ENCODE results near the gene ASCC3. TPM values are rescaled to one million over a fixed set of nuclear protein-coding genes. Genes with fewer than 3 reads are reported as not detected.

ASCC3 gene
- total RNA-seq, 1 experiment from 2014 or later, result 40.5 TPM

DNA sequence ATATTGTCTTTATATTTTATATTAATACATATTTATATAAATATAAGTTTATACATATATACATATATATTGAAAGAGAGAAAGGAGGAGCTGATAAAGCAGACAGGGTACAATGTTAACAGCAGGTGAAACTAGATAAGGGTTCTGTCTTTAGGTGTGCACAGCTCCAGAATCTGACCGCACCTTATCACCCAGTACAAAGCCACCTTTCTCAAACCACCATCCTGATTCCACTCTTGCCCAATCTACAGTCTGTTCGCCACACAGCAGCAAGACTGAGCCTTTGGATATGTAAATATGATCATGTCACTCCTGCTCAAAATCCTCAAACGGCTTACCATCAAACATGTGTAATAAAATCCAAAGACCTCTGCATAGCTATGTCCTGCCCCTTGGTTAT lies 34.7 kb upstream of the ASCC3 start (continued):
- TF ChIP-seq REST (IDR thresholded peaks at IDR 0.05; ENCODE audit: low read depth) (no peak), RAD21 (IDR thresholded peaks at IDR 0.05; ENCODE audit: low read depth) (no peak), ZFX (IDR thresholded peaks at IDR 0.05) (no peak), JUND (IDR thresholded peaks at IDR 0.05) (no peak), SIN3A (IDR thresholded peaks at IDR 0.05; ENCODE audit: low read depth) (no peak), ZNF274 (IDR thresholded peaks at IDR 0.05; ENCODE audit: low read depth, low read length) (no peak)

- H3K27me3 ChIP-seq (ENCODE audit: insufficient read depth, low read length), result no peaks in the 10 kb centered on the region
- no peaks in the 10 kb centered on the region for H4K20me1 ChIP-seq (ENCODE audit: insufficient read depth)
- no peak overlapping the region for H3K27ac ChIP-seq (ENCODE audit: low read depth, low read length)
- H3K9me2 ChIP-seq (ENCODE audit: insufficient read depth), result no peaks in the 10 kb centered on the region
- TF ChIP-seq TCF7L2 (IDR thresholded peaks at IDR 0.05; ENCODE audit: borderline replicate concordance, extremely low read depth, insufficient read depth, insufficient read length) (no peak), JUND (IDR thresholded peaks at IDR 0.05) (no peak), EZH2phosphoT487 (IDR thresholded peaks at IDR 0.05; ENCODE audit: borderline replicate concordance) (no peak), EZH2 (IDR thresholded peaks at IDR 0.05) (no peak), RAD21 (IDR thresholded peaks at IDR 0.05; ENCODE audit: low read depth) (no peak), YY1 (IDR thresholded peaks at IDR 0.05; ENCODE audit: extremely low read depth, insufficient replicate concordance, low read depth, low read length) (no peak)
- TF ChIP-seq, protein P1, sequence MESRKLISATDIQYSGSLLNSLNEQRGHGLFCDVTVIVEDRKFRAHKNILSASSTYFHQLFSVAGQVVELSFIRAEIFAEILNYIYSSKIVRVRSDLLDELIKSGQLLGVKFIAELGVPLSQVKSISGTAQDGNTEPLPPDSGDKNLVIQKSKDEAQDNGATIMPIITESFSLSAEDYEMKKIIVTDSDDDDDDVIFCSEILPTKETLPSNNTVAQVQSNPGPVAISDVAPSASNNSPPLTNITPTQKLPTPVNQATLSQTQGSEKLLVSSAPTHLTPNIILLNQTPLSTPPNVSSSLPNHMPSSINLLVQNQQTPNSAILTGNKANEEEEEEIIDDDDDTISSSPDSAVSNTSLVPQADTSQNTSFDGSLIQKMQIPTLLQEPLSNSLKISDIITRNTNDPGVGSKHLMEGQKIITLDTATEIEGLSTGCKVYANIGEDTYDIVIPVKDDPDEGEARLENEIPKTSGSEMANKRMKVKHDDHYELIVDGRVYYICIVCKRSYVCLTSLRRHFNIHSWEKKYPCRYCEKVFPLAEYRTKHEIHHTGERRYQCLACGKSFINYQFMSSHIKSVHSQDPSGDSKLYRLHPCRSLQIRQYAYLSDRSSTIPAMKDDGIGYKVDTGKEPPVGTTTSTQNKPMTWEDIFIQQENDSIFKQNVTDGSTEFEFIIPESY (IDR thresholded peaks at IDR 0.05; ENCODE audit: extremely low read depth, insufficient replicate concordance, low read length), result no peak
- TF ChIP-seq, protein P2, sequence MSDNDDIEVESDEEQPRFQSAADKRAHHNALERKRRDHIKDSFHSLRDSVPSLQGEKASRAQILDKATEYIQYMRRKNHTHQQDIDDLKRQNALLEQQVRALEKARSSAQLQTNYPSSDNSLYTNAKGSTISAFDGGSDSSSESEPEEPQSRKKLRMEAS (IDR thresholded peaks at IDR 0.05), result no peak
- H3K36me3 ChIP-seq (ENCODE audit: control insufficient read depth in 1 of 2, insufficient read depth in 2 of 2, low read length in 2 of 2), result no peaks in the 10 kb centered on the region
- BruUV-seq (replicated peaks), result no TSS peak
- ChIA-PET POLR2A (no interaction called here), CTCF (no interaction called here), RAD21 (ENCODE audit: low non-redundant PET in 1 of 2, low total read pairs in 2 of 2, uncharacterized antibody in 2 of 2, unreplicated experiment in 2 of 2) (no interaction called here)
- intact Hi-C loops (cut with micrococcal nuclease), result no loop called here
- no peaks in the 10 kb centered on the region for H3K9me3 ChIP-seq (ENCODE audit: control insufficient read depth in 1 of 2, insufficient read depth in 1 of 2, low read depth in 1 of 2, low read length in 2 of 2)
- DNase-seq (ENCODE audit: low read depth, low spot score) (no peak), ATAC-seq (no peak)
- H3K79me2 ChIP-seq (ENCODE audit: insufficient read depth, low read length), result no peaks in the 10 kb centered on the region
- no peak overlapping the region for H3K4me3 ChIP-seq (replicated peaks in 1 of 2; ENCODE audit: low read depth in 1 of 2, low read length in 2 of 2)
- no peak overlapping the region for H3K4me2 ChIP-seq (ENCODE audit: low read length)
- no peak overlapping the region for H2AFZ ChIP-seq (ENCODE audit: low read depth, low read length, poor library complexity, severe bottlenecking)
- no peak overlapping the region for H3K9ac ChIP-seq (ENCODE audit: low read length)
- no peaks in the 10 kb centered on the region for H3K4me1 ChIP-seq (ENCODE audit: control insufficient read depth in 1 of 2, insufficient read depth in 2 of 2, low read length in 2 of 2)
These were observed 32.5 kb upstream of the ASCC3 start for GRCh38 chr6:100913400-100914276.

Measured in HCT116 (cell line).